HEK293 (cell line): ENCODE results near the gene MNT.

Experiments used
- CTCF ChIA-PET: fragments of 350-600 bp; formaldehyde crosslinking; extraction: SDS; loops from one replicate; lab custom pipeline; 2021; ENCODE audit warnings: antibody characterized with exemption; lab: Yijun Ruan, JAX
- POLR2A ChIA-PET: fragments of 300-600 bp; formaldehyde crosslinking; extraction: SDS; loops from one replicate; lab custom pipeline; 2020; ENCODE audit warnings: antibody characterized with exemption, inconsistent platforms; lab: Yijun Ruan, JAX
- H3K27ac ChIP-seq: fragments of 200-500 bp; sonication (Bioruptor generic); 2 replicates; pipeline ENCODE4 v1.5.1; 2014; ENCODE audit warnings: low read depth, low read length, control low read depth, inconsistent platforms; ENCODE audit errors: extremely low read depth
- H3K36me3 ChIP-seq, 2 experiments: fragments of 200-500 bp in 1 of 2; sonication (Bioruptor generic) in 1 of 2; 1 replicate in 1 of 2; 2 replicates in 1 of 2; pipeline ENCODE4 v1.5.1; 2014 to 2017; ENCODE audit warnings: inconsistent platforms in 2 of 2, low read length in 2 of 2; ENCODE audit not compliant: control insufficient read depth in 2 of 2, insufficient read depth in 1 of 2
- H3K4me1 ChIP-seq: fragments of 200-500 bp; sonication (Bioruptor generic); 2 replicates; pipeline ENCODE4 v1.5.1; 2014; ENCODE audit warnings: mild to moderate bottlenecking, low read length, inconsistent platforms; ENCODE audit not compliant: control insufficient read depth, insufficient read depth
- H3K4me3 ChIP-seq: 2 replicates; pipeline ENCODE4 v1.5.1; 2011; ENCODE audit warnings: low read depth, mild to moderate bottlenecking, control low read depth, low read length, moderate library complexity
- H3K9me3 ChIP-seq: fragments of 200-500 bp; sonication (Bioruptor generic); 2 replicates; pipeline ENCODE4 v1.5.1; 2014; ENCODE audit warnings: low read depth, low read length, inconsistent platforms; ENCODE audit not compliant: control insufficient read depth, insufficient read depth
- BCL6B ChIP-seq: fragments of 450-650 bp; formaldehyde crosslinking; IDR thresholded peaks from 2 replicates; pipeline ENCODE4 v1.5.1; 2017; ENCODE audit warnings: missing biosample characterization, missing genetic modification characterization
- MZF1 ChIP-seq: fragments of 450-650 bp; formaldehyde crosslinking; IDR thresholded peaks from 2 replicates; pipeline ENCODE4 v1.5.1; 2017; ENCODE audit warnings: missing biosample characterization, missing genetic modification characterization, borderline replicate concordance
- PRDM10 ChIP-seq: fragments of 450-650 bp; formaldehyde crosslinking; IDR thresholded peaks from 2 replicates; pipeline ENCODE4 v1.5.1; 2016; ENCODE audit warnings: missing biosample characterization, missing genetic modification characterization
- PRDM4 ChIP-seq: fragments of 450-650 bp; formaldehyde crosslinking; IDR thresholded peaks from 2 replicates; pipeline ENCODE4 v1.5.1; 2017; ENCODE audit warnings: missing biosample characterization, missing genetic modification characterization
- ZBTB10 ChIP-seq: fragments of 450-650 bp; formaldehyde crosslinking; IDR thresholded peaks from 2 replicates; pipeline ENCODE4 v1.5.1; 2016; ENCODE audit warnings: missing biosample characterization, missing genetic modification characterization
- ZBTB44 ChIP-seq: fragments of 450-650 bp; IDR thresholded peaks from 2 replicates; pipeline ENCODE4 v1.5.1; 2018; ENCODE audit warnings: missing biosample characterization, mild to moderate bottlenecking, missing genetic modification characterization
- ZNF146 ChIP-seq: fragments of 450-650 bp; formaldehyde crosslinking; IDR thresholded peaks from 2 replicates; pipeline ENCODE4 v1.5.1; 2016; ENCODE audit warnings: missing biosample characterization, missing genetic modification characterization
- ZNF843 ChIP-seq: fragments of 450-650 bp; formaldehyde crosslinking; IDR thresholded peaks from 2 replicates; pipeline ENCODE4 v1.5.1; 2016; ENCODE audit warnings: missing biosample characterization, missing genetic modification characterization

The MNT gene

GRCh38 chr17:2357237-2357636 is 43.6 kb downstream of the MNT start:
- H3K4me3 ChIP-seq = no peak overlapping the region
- TF ChIP-seq PRDM10 (tag by site-specific recombination) (no peak), ZNF146 (tag by site-specific recombination) (peak; percentile 71)
- peaks cover 0 to 6% of the 10 kb centered on the region in 2 experiments; a peak in 1 of 3 replicates for H3K36me3 ChIP-seq
- no peaks in the 10 kb centered on the region for H3K9me3 ChIP-seq
- ChIA-PET POLR2A (no interaction called here), CTCF (interaction anchor here (2.0 to 2.1 kb wide), 2 partner anchors 9 to 10 kb away, joined by 8 to 14 read pairs; no protein-coding TSS in a partner anchor)
- peaks cover 9% of the 10 kb centered on the region for H3K4me1 ChIP-seq
- H3K27ac ChIP-seq = no peak overlapping the region

GRCh38 chr17:2354311-2354710 is 46.5 kb downstream of the MNT start:
- Histone ChIP-seq H3K36me3 (no peaks in the 10 kb centered on the region; a peak in 1 of 3 replicates), H3K4me1 (peaks cover 4% of the 10 kb centered on the region; the same call in 1 of the 2 replicates), H3K9me3 (no peaks in the 10 kb centered on the region), H3K27ac (no peak overlapping the region), H3K4me3 (no peak overlapping the region)
- TF ChIP-seq BCL6B (tag by site-specific recombination) (peak; percentile 88), ZBTB10 (peak; percentile 26; the same call in 1 of the 2 replicates), ZBTB44 (0 out of 2 replicates have a peak, but pooled peaks have one; percentile 17), PRDM4 (no peak), MZF1 (tag by site-specific recombination) (peak; percentile 19; the same call in 1 of the 2 replicates), ZNF843 (tag by site-specific recombination) (no peak), ZNF146 (tag by site-specific recombination) (peak; percentile 66)
- ChIA-PET CTCF (interaction anchor here (0.6 to 4.5 kb wide), 12 partner anchors 9 to 384 kb away, joined by 3 to 110 read pairs (median 6); partner anchors contain the start of genes SGSM2, SMG6, SRR and TSR1), POLR2A (interaction anchor here (0.8 to 1.9 kb wide), 2 partner anchors 18 to 300 kb away, joined by 3 to 30 read pairs; partner anchors contain the start of genes SGSM2 and TSR1)
